ENCODE results near the gene SYNGR1.

The SYNGR1 gene

GRCh38 chr22:39360242-39360641 is 10.5 kb downstream of the SYNGR1 start:
- no peak for TF ChIP-seq CTCF (conservative IDR thresholded peaks at IDR 0.05; ENCODE audit: control insufficient read depth, insufficient read depth, low read depth, low read length)
- no peak overlapping the region for H3K4me3 ChIP-seq (ENCODE audit: control insufficient read depth, low read depth, low read length)
- DNase-seq (ENCODE audit: low read depth) = no peak

GRCh38 chr22:39360674-39361413 is 11.1 kb downstream of the SYNGR1 start:
- no peak overlapping the region for H3K4me3 ChIP-seq (ENCODE audit: control insufficient read depth, low read depth, low read length)
- TF ChIP-seq CTCF (conservative IDR thresholded peaks at IDR 0.05; ENCODE audit: control insufficient read depth, insufficient read depth, low read depth, low read length) = no peak
- DNase-seq (ENCODE audit: low read depth) = no peak

- H3K4me3 ChIP-seq (ENCODE audit: control insufficient read depth, low read depth, low read length) = no peak overlapping the region
- no peak for DNase-seq (ENCODE audit: low read depth)
- TF ChIP-seq CTCF (conservative IDR thresholded peaks at IDR 0.05; ENCODE audit: control insufficient read depth, insufficient read depth, low read depth, low read length) = no peak
Measured at GRCh38 chr22:39361496-39361895, 11.7 kb downstream of the SYNGR1 start.

GRCh38 chr22:39362271-39362670 is 12.5 kb downstream of the SYNGR1 start:
- no peak for TF ChIP-seq CTCF (conservative IDR thresholded peaks at IDR 0.05; ENCODE audit: control insufficient read depth, insufficient read depth, low read depth, low read length)
- no peak for DNase-seq (ENCODE audit: low read depth)
- H3K4me3 ChIP-seq (ENCODE audit: control insufficient read depth, low read depth, low read length) = no peak overlapping the region

- H3K4me3 ChIP-seq (ENCODE audit: control insufficient read depth, low read depth, low read length) = no peak overlapping the region
- no peak for TF ChIP-seq CTCF (conservative IDR thresholded peaks at IDR 0.05; ENCODE audit: control insufficient read depth, insufficient read depth, low read depth, low read length)
- no peak for DNase-seq (ENCODE audit: low read depth)
Measured at GRCh38 chr22:39362932-39363331, 13.1 kb downstream of the SYNGR1 start.

GRCh38 chr22:39363751-39364515 is 14.1 kb downstream of the SYNGR1 start:
- TF ChIP-seq CTCF (conservative IDR thresholded peaks at IDR 0.05; ENCODE audit: control insufficient read depth, insufficient read depth, low read depth, low read length) = no peak
- H3K4me3 ChIP-seq (ENCODE audit: control insufficient read depth, low read depth, low read length) = no peak overlapping the region
- no peak for DNase-seq (ENCODE audit: low read depth)
